ENCODE results near the gene EHD3.

The EHD3 gene

DNA sequence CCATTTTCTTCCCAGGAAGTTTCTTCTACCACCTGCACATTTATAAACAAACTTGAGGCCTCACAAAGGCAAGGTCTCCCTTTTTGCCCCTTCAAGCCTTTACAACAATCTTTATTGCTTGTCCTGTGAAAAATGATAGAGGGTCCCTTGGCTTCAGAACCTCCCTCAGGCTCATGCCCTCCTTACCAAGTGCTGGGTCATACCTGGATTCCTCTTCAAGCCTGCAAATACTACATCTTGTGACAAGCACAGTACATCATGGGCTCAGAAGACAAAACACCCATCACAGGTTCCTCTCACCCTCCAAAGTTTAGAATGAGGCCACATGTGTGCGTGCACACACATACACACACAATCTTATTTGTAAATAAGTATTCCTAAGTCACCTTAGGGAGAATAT, 25.7 kb upstream of the EHD3 start:
- H3K27ac ChIP-seq (ENCODE audit: low read length), result no peak overlapping the region
- no peaks in the 10 kb centered on the region for H3K9me3 ChIP-seq (ENCODE audit: control insufficient read depth, insufficient read depth, low read length)
- no peaks in the 10 kb centered on the region for H3K36me3 ChIP-seq (ENCODE audit: control insufficient read depth, insufficient read depth, low read length)
- H3K4me1 ChIP-seq (ENCODE audit: control insufficient read depth, insufficient read depth, low read length), result no peaks in the 10 kb centered on the region
- no peaks in the 10 kb centered on the region for H3K27me3 ChIP-seq (ENCODE audit: control insufficient read depth, insufficient read depth, low read length)
- DNase-seq (ENCODE audit: low read depth, low spot score), result no peak
- WGBS (ENCODE audit: insufficient coverage, insufficient read length), result no CpG with 5 or more reads among the region's 1 CpG
- no peak overlapping the region for H3K4me3 ChIP-seq (ENCODE audit: low read length)

DNA sequence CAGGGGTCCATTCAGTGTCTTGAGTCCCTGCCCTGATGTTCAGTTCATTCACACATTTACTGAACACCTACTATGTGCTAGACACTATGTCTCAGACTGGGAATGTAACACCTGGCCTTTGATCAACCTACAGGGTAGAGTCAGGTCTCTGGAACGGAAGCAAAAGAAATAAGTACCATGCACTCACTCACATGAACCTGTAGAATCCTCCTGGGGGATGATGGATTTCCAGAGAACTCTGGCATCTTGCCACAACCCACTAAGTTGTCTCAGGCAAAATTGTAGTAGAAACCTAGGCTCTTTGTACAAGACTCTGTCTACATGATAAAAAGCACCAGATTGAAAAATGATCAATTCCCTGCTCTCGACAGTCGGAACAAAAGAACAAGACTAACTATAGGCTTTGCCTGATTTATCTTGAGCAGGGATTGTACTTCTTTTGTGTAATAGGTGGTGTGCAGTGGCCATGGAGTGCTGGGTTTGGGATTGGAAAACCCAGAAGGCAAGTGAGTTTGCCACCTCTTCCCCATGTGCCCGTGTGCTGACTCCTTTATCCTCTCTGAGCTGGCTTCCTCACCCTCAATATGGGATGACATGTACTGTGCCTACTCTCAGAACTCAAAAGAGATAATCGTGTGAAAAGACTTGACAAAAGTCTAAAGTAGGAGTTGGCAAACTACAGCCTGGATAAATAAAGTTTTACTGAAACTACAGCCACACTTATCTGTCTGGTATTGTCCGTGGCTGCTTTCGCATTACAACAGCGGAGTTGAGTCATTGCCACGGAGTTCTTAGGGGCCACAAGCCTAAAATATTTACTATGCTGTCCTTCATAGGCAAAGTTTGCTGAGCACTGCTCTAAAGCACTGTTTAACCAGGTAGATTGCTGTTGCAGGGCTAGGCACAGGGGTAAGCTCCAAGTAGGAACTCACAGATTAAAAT, 21.0 kb upstream of the EHD3 start:
- Histone ChIP-seq H3K4me3 (ENCODE audit: low read length) (no peak overlapping the region), H3K36me3 (ENCODE audit: control insufficient read depth, insufficient read depth, low read length) (no peaks in the 10 kb centered on the region), H3K4me1 (ENCODE audit: control insufficient read depth, insufficient read depth, low read length) (no peaks in the 10 kb centered on the region), H3K27ac (ENCODE audit: low read length) (no peak overlapping the region), H3K9me3 (ENCODE audit: control insufficient read depth, insufficient read depth, low read length) (no peaks in the 10 kb centered on the region), H3K27me3 (ENCODE audit: control insufficient read depth, insufficient read depth, low read length) (no peaks in the 10 kb centered on the region)
- no peak for DNase-seq (ENCODE audit: low read depth, low spot score)
- no CpG with 5 or more reads among the region's 9 CpGs for WGBS (ENCODE audit: insufficient coverage, insufficient read length)

DNA sequence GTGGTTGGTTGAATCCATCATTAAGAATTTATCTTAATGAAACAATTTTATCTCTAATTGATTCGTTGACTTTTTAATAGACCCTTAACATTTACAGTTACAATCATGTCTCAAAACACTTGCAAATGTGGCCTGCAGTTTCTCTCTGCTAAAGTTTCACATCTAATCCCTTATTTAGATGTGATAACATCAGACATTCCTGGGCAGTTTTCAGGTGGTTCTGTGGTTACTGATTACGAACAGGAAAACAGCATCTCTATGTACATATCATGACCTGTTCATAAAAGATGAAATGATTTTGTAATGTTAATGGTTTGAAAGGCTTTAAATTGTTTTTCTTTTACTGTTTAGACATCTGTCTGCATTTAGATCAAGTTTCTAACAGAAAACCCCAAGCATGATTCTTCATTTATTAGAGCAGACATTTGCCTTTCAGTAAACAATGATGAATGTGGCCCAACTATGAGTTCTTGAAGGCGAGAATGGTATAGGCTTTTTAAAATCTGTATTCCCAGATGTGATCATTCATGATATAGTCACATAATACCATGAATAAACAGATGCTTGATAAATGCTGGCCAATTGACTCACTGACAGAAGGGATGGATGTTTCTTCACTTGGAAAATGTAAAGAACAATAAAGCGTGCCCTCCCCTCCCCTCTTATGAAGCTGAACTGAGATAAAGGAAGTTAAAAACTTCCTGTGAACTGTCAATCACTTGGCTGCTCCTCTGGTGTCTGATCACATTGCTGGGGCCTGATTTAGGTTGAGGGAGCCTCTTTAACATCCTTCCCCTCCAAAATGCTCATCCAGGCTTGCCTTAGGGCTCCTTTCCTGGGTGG, 20.1 kb upstream of the EHD3 start:
- no CpG with 5 or more reads among the region's 4 CpGs for WGBS (ENCODE audit: insufficient coverage, insufficient read length)
- Histone ChIP-seq H3K4me3 (ENCODE audit: low read length) (no peak overlapping the region), H3K27me3 (ENCODE audit: control insufficient read depth, insufficient read depth, low read length) (no peaks in the 10 kb centered on the region), H3K36me3 (ENCODE audit: control insufficient read depth, insufficient read depth, low read length) (no peaks in the 10 kb centered on the region), H3K27ac (ENCODE audit: low read length) (no peak overlapping the region), H3K9me3 (ENCODE audit: control insufficient read depth, insufficient read depth, low read length) (no peaks in the 10 kb centered on the region), H3K4me1 (ENCODE audit: control insufficient read depth, insufficient read depth, low read length) (no peaks in the 10 kb centered on the region)
- no peak for DNase-seq (ENCODE audit: low read depth, low spot score)

DNA sequence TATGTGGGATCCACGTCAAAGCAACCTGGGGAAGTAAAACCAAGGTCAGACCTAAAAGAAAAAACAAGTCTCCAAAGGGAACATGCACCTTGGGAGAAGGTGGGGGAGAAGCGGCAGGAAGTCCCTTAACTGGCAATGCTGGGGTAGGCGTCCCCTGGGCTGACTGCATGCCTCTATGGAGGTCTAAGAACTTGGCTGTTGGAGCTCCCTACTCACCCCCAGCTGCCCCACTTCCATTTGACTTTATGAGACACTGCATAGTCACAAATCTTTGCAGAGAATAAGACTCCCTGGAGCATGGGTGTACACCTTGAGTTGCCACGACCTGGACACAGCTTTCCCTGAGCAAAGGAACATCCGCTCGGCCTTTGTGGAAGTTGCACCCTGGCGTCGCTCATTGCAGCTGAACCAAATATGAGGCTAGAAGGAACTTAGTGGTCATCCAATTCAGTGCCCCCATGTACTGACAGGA, 19.5 kb upstream of the EHD3 start:
- DNase-seq (ENCODE audit: low read depth, low spot score), result no peak
- no peaks in the 10 kb centered on the region for H3K36me3 ChIP-seq (ENCODE audit: control insufficient read depth, insufficient read depth, low read length)
- H3K27me3 ChIP-seq (ENCODE audit: control insufficient read depth, insufficient read depth, low read length), result no peaks in the 10 kb centered on the region
- H3K4me3 ChIP-seq (ENCODE audit: low read length), result no peak overlapping the region
- WGBS (ENCODE audit: insufficient coverage, insufficient read length), result no CpG with 5 or more reads among the region's 8 CpGs
- no peaks in the 10 kb centered on the region for H3K4me1 ChIP-seq (ENCODE audit: control insufficient read depth, insufficient read depth, low read length)
- no peaks in the 10 kb centered on the region for H3K9me3 ChIP-seq (ENCODE audit: control insufficient read depth, insufficient read depth, low read length)
- H3K27ac ChIP-seq (ENCODE audit: low read length), result no peak overlapping the region

DNA sequence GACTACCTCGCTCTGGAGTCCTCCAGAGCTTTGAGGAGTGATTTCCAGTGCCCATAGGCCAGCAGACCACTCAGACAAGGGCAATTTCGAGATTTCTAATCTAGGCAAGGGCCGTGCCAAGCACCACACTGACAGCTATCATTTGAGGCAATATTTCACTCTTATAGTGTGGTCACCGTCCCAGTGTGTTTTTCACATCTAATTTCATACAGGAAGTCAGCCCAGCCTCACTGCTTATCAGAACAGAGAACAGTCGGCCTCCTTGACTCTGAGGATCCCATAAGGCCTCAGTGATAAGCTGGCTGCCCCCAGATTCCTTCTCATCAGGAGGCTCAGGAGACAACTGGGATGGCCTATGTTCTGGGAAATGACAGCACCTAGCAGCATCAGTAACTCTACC, 17.2 kb upstream of the EHD3 start:
- H3K9me3 ChIP-seq (ENCODE audit: control insufficient read depth, insufficient read depth, low read length), result no peaks in the 10 kb centered on the region
- H3K27me3 ChIP-seq (ENCODE audit: control insufficient read depth, insufficient read depth, low read length), result no peaks in the 10 kb centered on the region
- no peak overlapping the region for H3K4me3 ChIP-seq (ENCODE audit: low read length)
- no peak overlapping the region for H3K27ac ChIP-seq (ENCODE audit: low read length)
- no peaks in the 10 kb centered on the region for H3K4me1 ChIP-seq (ENCODE audit: control insufficient read depth, insufficient read depth, low read length)
- WGBS (ENCODE audit: insufficient coverage, insufficient read length), result no CpG with 5 or more reads among the region's 5 CpGs
- no peak for DNase-seq (ENCODE audit: low read depth, low spot score)
- H3K36me3 ChIP-seq (ENCODE audit: control insufficient read depth, insufficient read depth, low read length), result no peaks in the 10 kb centered on the region

DNA sequence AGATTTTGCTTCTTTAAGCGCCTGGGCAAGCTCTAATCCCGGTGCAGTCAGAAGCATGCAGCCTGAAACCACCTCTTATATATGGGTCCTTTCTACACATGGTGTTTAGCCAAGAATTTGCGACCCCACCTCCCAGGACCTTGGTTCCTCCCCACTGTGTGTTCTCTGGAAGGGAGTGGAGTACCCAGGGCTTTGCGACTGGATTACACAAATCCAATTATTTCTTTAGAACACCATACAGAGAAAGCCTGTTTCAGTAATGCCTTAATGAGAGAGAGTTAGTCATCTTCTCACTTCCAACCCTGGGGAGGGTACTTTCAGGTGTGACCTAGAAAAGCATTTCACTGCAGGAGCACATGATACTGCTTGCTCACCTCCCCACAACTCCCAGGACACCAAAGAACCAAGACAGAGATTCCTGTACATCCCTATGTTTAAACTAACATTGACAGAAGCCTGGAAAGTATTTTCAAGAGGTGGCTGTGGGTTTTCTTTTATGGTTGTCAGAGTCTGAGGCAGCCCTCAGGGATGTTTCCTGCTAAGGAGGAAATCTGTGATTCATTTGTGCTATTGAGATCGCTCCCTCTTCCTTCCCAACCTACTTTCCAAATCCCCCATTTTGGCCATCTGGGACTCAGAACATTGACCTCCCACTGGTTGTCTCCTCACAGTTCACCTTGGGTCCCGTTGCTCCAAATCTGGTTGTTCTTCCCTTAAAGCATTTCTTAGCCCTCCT, 16.3 kb upstream of the EHD3 start, which contains the start of gene CAPN14:
TSS of gene CAPN14 (minus strand) at position 51 of the 736 bp plus-strand sequence. CDS start 12,068 bp downstream, outside the sequence.
- H3K4me3 ChIP-seq (ENCODE audit: low read length), result no peak within 1 kb of the TSS
- no peaks in the 10 kb centered on the region for H3K4me1 ChIP-seq (ENCODE audit: control insufficient read depth, insufficient read depth, low read length)
- no CpG with 5 or more reads among the region's 6 CpGs for WGBS (ENCODE audit: insufficient coverage, insufficient read length)
- no peaks in the 10 kb centered on the region for H3K27me3 ChIP-seq (ENCODE audit: control insufficient read depth, insufficient read depth, low read length)
- H3K36me3 ChIP-seq (ENCODE audit: control insufficient read depth, insufficient read depth, low read length), result no peaks in the 10 kb centered on the region
- DNase-seq (ENCODE audit: low read depth, low spot score), result no peak
- H3K27ac ChIP-seq (ENCODE audit: low read length), result no peak within 1 kb of the TSS
- no peaks in the 10 kb centered on the region for H3K9me3 ChIP-seq (ENCODE audit: control insufficient read depth, insufficient read depth, low read length)

DNA sequence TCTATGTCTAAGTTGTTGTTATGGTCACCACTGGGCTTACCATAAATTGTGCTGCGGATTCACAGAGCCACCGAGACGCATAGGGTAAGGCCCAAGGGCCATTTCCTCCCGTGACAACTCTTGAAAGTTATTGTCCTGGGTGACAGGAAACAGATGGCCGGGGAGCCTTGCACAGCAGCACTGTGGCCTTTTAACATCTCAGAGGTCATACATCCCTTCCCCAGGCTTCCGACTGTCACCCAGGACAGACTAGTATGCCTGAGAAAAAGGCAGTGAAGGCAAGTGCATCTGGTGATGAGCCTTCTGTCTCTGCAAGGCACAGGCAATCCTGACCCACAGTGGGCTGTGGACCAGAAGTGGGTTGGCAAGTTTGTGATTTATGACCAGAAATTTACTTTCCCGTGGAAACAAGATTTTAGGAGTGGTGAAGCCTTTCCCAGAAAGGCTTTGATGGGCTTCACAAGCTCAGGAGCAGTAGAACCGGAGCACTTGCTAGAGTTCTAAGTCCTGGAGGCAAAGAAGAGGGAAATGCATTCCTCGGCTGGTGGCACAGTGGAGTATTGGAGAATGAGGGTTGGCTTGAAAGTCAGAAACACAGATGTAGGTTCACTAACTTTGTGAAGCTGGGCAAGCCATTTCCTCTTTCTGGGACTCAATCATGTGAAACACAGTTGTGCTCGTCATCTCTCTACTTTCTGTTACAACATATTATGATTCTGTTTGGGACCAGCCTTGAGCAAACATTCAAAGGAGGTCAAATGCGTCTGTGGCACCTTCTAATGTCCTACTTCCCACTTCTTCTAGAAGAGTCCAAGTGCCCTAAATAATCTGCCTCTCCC, 14.6 kb upstream of the EHD3 start:
- Histone ChIP-seq H3K36me3 (ENCODE audit: control insufficient read depth, insufficient read depth, low read length) (no peaks in the 10 kb centered on the region), H3K27me3 (ENCODE audit: control insufficient read depth, insufficient read depth, low read length) (no peaks in the 10 kb centered on the region), H3K9me3 (ENCODE audit: control insufficient read depth, insufficient read depth, low read length) (no peaks in the 10 kb centered on the region), H3K4me1 (ENCODE audit: control insufficient read depth, insufficient read depth, low read length) (no peaks in the 10 kb centered on the region), H3K27ac (ENCODE audit: low read length) (no peak overlapping the region), H3K4me3 (ENCODE audit: low read length) (no peak overlapping the region)
- DNase-seq (ENCODE audit: low read depth, low spot score), result no peak
- WGBS (ENCODE audit: insufficient coverage, insufficient read length), result no CpG with 5 or more reads among the region's 11 CpGs

DNA sequence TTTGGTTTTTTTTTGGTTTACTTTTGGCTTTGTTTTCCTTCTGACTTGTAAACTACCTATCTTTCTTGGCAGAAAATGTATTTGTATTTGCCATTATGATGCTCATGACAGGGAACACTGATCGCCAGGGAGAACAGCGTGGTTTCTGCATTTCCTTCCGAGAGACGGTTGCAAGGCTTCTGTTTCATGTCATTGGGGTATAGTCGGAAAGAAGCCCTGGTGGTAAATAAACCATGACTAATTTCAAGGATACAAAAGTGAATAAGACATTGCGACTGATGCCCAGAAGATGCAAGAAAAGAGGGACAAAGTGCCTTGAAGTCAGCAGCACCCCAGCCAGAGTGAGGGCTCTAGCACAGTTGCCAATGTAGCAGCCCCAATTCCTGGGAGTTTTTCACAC, 12.4 kb upstream of the EHD3 start:
- no peaks in the 10 kb centered on the region for H3K4me1 ChIP-seq (ENCODE audit: control insufficient read depth, insufficient read depth, low read length)
- H3K4me3 ChIP-seq (ENCODE audit: low read length), result no peak overlapping the region
- no peaks in the 10 kb centered on the region for H3K36me3 ChIP-seq (ENCODE audit: control insufficient read depth, insufficient read depth, low read length)
- no peaks in the 10 kb centered on the region for H3K9me3 ChIP-seq (ENCODE audit: control insufficient read depth, insufficient read depth, low read length)
- no peak for DNase-seq (ENCODE audit: low read depth, low spot score)
- no peak overlapping the region for H3K27ac ChIP-seq (ENCODE audit: low read length)
- WGBS (ENCODE audit: insufficient coverage, insufficient read length), result no CpG with 5 or more reads among the region's 6 CpGs
- no peaks in the 10 kb centered on the region for H3K27me3 ChIP-seq (ENCODE audit: control insufficient read depth, insufficient read depth, low read length)

DNA sequence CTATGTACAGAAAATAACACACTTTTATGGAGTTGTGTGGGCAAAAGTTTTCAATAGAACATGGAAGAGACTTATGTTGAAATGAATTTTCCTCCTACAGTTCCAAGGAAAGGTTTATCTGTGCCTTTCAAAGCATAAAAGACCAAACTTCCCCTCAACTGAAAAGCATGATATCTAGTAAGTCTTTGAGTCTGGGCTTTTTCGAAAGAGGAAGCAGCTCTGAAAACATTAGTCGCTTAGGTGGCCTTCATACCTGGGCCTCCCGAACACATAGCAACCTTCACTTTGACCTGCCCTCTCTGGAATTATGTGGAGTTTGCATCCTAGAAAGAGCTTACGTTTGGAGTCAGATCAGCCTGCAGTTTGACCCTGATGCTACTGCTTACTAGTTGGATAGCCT, 11.9 kb upstream of the EHD3 start:
- Histone ChIP-seq H3K9me3 (ENCODE audit: control insufficient read depth, insufficient read depth, low read length) (no peaks in the 10 kb centered on the region), H3K4me3 (ENCODE audit: low read length) (no peak overlapping the region), H3K27ac (ENCODE audit: low read length) (no peak overlapping the region), H3K27me3 (ENCODE audit: control insufficient read depth, insufficient read depth, low read length) (no peaks in the 10 kb centered on the region), H3K4me1 (ENCODE audit: control insufficient read depth, insufficient read depth, low read length) (no peaks in the 10 kb centered on the region), H3K36me3 (ENCODE audit: control insufficient read depth, insufficient read depth, low read length) (no peaks in the 10 kb centered on the region)
- no CpG with 5 or more reads among the region's 4 CpGs for WGBS (ENCODE audit: insufficient coverage, insufficient read length)
- DNase-seq (ENCODE audit: low read depth, low spot score), result no peak
